Fibroblast of gingiva (primary cell): Measurements from ENCODE around the gene ELOB.
"Not testable (repeated sequence)": the region's sequence is repeated elsewhere in the genome, so short reads cannot be mapped to it uniquely, and the experiment has no call there.

Experiments
- DNase-seq: peaks from one replicate; pipeline ENCODE4 v3.0.0-alpha.2; 2011; ENCODE audit warnings: low read depth

Gene ELOB

DNA sequence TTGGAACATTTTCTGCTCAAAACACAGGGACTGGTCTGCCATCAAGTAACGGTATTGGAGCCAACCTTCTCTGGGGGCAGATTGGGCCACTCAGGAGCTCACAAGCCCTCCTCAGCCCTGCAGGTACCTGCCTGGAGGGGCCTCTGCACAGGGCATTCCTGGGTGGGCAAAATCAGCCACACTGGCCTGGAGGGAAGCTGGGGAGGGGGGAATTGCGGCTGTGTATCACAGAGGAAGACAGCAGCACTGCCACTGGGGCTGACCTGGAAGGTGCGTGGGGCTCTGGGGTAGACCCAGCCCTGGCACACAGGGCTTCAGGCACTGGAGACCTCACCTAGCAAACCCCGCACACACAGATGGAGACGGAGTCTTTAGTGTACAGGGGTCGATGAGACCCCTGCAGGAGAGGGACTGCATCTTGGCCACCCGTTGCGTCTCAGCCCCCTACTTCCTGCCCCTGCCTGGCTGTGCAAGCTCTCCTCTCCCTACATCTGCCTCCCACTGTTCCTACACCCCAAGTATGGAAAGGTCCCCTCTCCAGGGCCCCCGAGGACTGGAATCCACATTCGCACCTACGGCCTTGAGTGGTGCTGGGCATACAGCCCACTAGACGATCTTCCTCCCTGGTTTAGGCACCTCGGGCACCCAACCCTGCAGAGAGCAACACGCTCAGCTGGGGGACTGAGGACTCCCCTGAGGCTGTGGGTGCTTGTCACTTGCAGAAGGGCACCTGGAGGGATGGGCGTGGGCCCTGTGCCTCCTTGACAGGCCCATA lies 31.8 kb downstream of the ELOB start:
- no peak for DNase-seq

- no peak for DNase-seq
These were observed 32.4 kb downstream of the ELOB start for GRCh38 chr16:2744711-2745110.

DNA sequence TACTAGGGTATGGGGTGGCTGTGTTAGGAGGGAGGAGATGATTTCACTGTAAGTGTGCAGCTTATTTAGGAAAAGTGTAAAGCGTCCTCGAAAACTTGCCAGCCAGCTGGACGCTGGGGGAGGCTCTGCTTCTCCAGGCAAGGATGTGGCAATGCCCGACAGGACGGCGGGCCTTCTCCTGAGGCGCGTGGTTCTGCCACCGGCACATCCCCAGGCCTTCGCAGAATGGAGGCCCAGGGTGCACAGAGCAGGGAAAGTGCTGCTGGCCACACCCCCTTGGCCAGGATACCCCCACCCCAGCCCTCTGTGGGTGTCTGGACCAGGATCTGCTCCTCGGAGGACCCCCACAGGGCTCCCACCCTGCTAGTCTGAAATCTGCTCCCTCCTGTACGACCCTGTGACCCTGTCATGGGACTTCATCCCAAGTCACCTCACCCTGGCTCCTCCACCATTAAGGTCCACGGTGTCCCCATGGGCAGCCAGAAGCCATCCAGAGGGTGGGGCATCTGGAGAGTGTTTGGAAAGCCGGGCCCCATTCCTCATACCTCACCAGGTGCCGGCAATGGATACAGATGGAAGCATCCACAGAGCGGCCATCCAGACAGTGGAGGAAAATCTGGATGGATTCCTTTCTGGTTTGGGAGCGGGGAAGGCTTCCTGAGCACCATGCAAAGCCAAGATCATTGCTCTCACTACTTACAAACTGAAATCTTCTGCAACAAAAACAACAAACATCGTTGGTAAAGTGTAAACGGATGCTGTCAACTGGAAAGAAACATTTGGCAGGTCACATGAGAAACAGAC lies 33.9 kb downstream of the ELOB start:
- no peak for DNase-seq

DNA sequence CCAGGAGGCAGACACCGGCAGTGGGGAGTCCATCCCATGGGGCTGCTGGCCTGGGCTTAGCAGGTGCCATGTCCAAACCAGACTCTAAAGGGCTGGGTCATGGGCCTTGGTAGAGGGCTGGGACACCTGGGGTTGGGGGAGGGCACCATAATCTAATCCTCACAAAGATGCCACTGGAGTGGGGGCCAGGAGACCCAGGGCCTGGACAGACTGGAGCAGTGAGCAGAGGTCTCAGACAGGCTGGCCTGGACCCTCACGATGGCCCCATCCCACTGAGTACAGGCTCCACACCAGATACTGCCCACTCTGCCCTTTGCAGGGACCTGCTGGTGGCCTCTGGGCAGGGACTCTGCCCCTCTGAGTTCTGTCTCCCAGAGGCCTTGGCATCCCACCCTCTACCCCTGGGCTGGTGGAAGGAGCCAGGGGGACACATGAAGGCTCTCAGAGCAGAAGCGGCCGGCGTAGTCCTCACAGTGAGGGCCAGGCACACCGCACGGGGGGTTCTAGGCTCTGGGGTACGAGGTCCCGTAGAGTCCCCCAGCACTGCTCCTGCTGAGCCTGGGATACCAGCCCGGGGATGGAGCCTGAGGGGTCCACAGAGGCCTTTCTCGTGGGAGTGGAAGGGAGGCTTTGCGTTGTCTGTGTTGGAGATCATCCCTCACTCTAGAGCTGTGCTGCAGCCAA lies 34.6 kb downstream of the ELOB start:
- no peak for DNase-seq

DNA sequence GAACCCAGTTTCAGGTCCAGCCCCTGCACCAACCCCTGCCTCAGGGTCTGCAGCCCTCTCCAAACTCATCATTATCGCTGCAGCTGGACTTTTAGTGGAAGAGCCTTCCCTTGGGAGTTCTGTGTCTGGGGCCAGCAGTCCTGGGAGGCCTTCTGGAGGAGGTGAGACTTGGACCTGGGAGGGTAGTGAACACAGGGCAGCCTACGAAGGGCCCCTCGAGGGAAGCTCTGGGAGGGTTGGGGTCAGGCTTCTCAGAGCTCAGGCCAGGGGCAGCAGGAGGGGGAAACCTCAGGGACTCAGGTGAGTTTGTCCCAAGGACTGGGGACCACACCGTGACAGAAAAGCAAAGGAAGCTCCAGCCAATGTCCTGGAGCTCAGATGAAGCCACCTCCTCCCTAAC lies 35.9 kb downstream of the ELOB start:
- no peak for DNase-seq

DNA sequence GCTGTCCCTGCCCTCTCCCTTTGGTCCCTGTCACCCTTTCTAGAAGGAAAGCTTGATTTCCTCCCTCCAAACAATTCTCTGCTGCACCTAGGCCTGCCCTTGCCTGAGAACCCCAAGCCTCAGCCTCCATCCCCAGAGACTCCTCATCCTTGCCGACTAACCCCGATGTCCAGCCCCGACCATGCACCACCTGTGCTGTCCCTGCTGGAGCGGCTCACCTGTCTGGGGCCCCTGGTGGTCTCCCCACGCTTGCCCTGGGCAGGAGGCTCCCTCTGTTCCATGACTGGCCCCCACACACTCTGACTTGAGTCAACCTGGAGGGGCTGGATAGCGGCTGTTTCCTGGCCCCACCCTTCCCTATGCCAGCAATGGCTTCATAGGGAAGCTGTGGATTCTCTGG lies 36.6 kb downstream of the ELOB start:
- no peak for DNase-seq

DNA sequence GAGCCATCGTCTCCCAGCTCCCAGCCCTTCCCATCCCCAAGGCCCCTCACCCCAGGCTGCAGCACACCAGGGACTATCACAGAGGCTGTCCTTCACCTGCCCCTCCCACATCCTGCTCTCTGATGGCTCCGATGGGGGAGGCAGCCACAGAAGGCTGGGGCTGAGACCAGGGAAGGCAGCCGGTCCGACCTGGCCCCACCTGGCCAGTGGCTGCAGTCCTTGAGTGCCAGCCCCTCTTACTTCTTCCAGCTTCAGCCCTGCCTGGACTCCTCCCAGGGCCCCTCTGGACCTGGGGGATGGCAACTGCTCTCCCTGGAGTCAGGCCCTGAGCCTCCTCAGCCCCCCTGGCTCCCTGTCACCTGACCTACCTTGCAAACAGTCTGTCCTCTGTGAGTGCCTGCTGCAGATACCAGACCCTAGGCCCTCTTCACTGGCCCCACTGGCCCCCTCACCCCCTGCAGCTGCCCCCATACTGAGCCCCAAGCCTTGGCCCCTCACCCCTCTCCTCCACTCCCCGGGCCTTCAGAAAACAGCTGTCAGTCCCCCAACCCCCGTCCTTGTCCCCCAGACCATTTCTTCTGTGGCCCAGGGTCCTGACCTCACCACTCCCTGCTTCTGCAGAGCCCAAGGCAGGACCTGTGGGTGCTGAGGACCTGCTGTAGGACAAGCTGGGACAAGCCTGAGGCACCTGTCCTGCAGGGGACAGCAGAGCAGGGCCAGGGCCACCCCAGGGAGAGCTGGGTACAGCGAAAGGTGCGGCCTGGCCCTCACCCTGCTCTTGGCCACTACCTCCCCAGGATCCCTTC lies 37.3 kb downstream of the ELOB start:
- no peak for DNase-seq

DNA sequence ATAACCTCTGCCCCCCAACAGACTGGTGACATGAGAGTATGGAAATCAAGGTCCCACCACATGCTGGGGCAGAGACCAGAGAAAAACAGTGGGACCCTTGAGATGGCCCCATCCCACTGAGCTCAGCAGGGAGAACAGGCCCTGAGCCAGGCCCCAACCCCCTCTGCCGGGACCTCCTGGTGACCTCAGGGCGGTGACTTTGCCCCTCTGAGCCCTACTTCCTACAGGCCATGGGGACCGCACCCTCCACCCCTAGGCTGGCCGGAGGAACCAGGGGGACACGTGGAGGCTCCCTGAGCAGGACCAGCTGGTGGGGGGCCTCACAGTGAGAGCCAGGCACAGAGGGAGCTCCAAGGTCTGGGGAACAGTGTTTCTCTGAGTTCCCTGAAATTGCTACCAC lies 38.5 kb downstream of the ELOB start:
- no peak for DNase-seq

DNA sequence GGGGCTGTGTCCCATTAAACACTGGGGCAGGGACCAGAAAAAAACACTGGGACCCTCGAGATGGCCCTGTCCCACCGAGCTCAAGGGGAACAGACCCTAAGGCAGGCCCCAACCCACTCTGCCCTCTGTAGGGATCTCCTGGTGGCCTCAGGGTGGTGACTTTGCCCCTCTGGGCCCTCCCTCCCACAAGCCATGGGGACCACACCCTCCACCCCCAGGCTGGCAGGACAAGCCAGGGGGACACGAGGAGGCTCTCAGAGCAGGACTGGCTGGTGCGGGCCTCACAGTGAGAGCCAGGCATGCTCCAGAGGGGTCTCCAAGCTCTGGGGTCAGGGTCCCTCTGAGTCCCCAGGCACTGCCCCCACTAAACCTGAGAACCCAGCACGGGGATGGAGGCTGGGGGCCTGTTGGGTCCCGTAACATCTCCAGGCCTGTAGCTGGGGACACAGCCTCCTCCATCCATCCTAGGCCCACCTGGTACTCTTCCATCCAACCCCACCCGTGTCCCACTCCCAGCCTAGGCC lies 39.1 kb downstream of the ELOB start:
- no peak for DNase-seq

GRCh38 chr16:2737238-2737605 lies 39.9 kb downstream of the ELOB start:
- no peak for DNase-seq

- no peak for DNase-seq
These were observed 40.4 kb downstream of the ELOB start for GRCh38 chr16:2736476-2737237.

- DNase-seq: no peak
These were observed 42.1 kb downstream of the ELOB start for GRCh38 chr16:2734844-2735515.

- DNase-seq: no peak
These were observed 49.0 kb downstream of the ELOB start for GRCh38 chr16:2728034-2728433.

- DNase-seq: no peak
These were observed 50.2 kb downstream of the ELOB start for GRCh38 chr16:2726923-2727322.

GRCh38 chr16:2724816-2725348 lies 52.2 kb downstream of the ELOB start:
- DNase-seq: no peak

DNA sequence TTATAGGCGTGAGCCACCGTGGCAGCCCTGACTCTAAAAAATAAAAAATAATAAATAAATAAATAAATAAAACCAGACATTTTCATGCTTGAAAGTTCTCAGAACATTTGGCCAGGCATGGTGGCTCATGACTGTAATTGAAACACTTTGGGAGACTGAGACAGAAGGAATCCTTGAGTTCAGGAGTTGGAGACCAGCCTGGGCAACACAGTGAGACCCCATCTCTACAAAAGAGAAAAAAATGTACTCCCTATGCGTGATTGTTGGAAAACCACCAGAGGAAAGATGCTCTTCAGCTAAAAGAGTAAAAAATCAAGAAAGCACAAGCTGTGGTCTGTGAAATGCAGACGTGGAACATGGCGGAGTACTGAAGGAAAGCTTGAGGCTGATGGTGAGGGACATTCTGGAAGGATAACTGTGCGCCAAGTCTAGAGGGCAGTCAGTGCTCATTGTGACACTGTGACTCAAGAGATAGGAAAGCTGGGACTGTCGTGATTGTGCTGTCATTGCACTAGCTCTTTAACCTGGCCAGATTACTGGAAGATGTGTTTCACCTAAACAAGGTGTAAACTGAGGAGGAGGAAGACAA lies 52.9 kb downstream of the ELOB start:
- no peak for DNase-seq

- DNase-seq: not testable (repeated sequence)
These were observed 55.4 kb downstream of the ELOB start for GRCh38 chr16:2721634-2722173.
